GM19025 (cell line): ENCODE measurements around the gene ZDHHC14.
"Not testable (repeated sequence)": the region's sequence is repeated elsewhere in the genome, so short reads cannot be mapped to it uniquely, and the experiment has no call there.

Source experiments
- ATAC-seq: cut with Tn5 transposase; IDR thresholded peaks from one replicate; pipeline ENCODE4 v1.9.1; 2021; ENCODE audit warnings: mild to moderate bottlenecking, low read depth, moderate library complexity; ENCODE audit not compliant: unreplicated experiment

Gene ZDHHC14

DNA sequence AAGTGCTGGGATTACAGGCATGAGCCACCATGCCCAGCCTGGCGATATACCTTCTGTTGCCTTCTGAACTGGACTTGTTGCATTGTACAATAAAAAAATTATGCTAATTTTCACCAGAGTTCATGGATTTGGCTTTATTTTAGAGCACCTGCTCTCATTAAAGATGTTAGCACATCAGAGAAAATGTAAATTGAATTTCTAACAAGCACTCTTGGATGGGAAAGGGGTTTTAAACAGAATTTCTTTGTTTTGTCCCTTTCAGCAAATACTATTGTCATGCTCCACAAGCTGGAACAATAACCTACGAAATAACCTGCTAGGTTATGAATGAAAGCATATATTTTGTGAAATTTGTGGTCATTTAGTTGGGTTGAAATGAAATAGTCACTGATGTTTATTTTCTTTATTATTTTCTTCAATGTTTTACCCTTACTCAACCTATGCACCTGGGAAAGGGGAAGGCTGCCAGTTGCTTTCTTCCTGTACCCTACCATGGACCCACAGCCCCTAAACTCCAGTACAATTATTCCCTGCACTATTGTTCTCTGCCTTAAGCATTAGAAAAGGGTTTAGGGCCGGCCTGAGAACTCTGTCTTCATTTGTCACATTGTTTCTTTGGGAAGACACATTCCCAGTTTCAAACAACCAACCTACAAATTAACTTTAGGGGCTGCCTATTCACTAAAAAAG is 22.2 kb downstream of the ZDHHC14 start:
- no peak for ATAC-seq

GRCh38 chr6:157403686-157404051 is 22.7 kb downstream of the ZDHHC14 start:
- ATAC-seq: no peak

DNA sequence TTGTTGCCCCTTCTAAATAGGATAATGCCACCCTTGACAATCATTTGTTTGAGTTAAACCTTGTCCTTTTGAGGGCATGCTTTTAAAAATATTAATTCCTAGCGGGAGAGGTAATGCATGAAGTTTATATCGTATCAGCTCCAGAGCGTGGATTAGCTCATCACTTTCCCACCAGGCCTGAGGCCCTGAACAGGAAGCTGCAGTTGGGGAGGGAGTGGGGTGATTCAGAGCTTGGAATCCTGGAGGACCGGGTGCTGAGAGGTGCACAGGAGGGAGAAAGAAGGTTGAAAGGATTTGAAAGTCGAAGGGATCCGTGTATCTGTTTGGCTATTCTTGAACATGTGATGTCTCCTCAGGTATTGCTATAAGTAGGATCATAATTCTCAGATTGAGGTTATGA is 25.0 kb downstream of the ZDHHC14 start:
- ATAC-seq: no peak

- no peak for ATAC-seq
Observed at GRCh38 chr6:157406661-157407060, 25.7 kb downstream of the ZDHHC14 start.

DNA sequence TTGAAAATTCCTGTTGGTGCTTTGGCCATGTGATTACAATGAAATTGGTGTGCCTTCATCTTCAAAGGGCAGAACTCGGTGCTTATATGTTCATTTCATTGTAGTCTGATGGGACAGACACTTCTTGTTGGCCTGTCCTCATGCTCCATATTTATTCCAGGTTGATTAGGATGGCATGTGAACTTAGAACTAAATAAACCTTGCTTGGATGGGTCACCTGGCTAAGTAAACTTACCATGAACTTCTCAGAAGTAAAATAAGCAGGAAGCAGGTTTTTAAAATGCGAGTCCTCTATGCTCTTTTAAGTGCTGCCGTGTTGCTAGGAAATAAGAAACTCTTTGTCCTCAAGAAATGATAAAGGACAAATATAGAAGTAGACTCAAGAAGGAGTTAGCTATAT is 26.7 kb downstream of the ZDHHC14 start:
- no peak for ATAC-seq

- ATAC-seq: not testable (repeated sequence)
Observed at GRCh38 chr6:157408427-157408826, 27.4 kb downstream of the ZDHHC14 start.

DNA sequence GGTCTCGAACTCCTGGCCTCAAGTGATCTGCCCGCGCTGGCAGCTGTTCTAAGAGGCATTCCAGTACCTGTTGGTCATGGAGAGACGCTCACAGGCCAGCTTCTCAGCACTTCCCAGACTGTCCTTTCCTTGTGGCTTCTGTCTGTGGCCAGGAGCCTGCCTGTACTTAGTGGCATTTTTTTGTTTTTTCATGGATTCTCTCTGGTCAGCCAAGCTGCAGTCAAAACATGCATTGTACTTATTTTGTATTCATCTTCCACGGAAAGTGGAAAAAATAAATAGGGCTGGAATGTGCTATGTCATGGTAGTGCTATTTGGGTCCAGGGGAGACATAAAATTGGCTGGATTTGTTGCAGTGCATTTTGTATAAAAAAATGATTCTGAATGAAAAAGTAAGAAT is 29.1 kb downstream of the ZDHHC14 start:
- no peak for ATAC-seq

DNA sequence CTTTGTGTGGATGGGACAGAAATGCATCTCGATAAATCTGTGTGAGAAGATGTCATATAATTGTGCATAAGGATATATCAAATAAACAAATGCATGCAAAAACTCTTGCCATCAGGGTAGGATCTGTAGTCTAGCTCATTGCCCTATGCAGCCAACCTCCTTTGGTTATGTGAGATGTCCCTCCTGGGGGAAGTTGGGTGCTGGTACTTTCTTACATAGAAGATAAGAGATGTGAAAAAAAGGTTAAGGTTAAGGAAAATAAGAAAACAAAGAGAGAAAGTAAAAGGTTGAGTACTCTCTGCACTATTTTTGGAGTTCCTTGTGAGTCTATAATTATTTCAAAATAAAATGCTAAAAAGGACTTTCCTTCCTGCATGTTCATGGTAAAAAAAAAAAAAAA is 30.4 kb downstream of the ZDHHC14 start:
- ATAC-seq: no peak

GRCh38 chr6:157412791-157413190 is 31.8 kb downstream of the ZDHHC14 start:
- ATAC-seq: no peak

DNA sequence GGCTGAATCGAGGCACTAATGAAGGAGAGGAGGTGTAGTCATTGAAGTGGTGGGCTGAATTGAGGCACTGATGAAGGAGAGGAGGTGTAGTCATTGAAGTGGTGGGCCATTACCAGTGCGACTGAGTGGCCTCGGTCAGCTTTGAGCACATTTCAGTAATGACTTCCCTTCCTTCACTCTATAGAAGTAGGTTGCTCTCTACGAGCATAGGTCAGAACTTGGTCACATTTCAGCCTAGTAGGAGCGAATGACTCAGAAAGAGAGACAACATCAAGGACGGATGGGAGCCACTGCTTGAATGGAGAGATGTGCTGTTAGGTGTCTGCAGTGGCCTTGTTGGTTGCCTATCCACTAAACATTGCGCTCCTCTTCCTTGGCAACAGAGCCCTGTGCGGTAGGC is 39.5 kb downstream of the ZDHHC14 start:
- no peak for ATAC-seq

GRCh38 chr6:157424491-157425020 is 43.6 kb downstream of the ZDHHC14 start:
- no peak for ATAC-seq

- ATAC-seq: no peak
Observed at GRCh38 chr6:157427969-157428368, 47.0 kb downstream of the ZDHHC14 start.

GRCh38 chr6:157428427-157429202 is 47.6 kb downstream of the ZDHHC14 start:
- ATAC-seq: no peak

- no peak for ATAC-seq
Observed at GRCh38 chr6:157429248-157429647, 48.3 kb downstream of the ZDHHC14 start.

DNA sequence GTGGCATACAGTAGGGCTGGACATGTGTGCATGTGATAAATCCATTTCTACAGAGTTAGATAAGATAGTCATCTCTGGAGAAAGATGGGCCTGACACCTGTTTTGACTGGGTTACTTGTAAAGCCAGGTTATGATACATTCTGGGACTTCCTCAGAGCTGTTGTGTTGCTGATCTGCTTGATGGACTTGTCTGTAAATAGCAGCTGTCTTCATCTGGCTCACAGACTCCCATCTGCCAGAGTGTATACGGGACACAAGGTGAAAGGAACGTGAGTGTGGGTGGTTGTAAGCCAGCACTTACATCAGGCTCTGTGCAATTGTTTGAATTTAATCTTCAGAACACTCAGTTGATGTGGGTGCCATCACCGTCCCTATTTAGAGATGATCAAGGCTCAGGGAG is 49.8 kb downstream of the ZDHHC14 start:
- no peak for ATAC-seq

DNA sequence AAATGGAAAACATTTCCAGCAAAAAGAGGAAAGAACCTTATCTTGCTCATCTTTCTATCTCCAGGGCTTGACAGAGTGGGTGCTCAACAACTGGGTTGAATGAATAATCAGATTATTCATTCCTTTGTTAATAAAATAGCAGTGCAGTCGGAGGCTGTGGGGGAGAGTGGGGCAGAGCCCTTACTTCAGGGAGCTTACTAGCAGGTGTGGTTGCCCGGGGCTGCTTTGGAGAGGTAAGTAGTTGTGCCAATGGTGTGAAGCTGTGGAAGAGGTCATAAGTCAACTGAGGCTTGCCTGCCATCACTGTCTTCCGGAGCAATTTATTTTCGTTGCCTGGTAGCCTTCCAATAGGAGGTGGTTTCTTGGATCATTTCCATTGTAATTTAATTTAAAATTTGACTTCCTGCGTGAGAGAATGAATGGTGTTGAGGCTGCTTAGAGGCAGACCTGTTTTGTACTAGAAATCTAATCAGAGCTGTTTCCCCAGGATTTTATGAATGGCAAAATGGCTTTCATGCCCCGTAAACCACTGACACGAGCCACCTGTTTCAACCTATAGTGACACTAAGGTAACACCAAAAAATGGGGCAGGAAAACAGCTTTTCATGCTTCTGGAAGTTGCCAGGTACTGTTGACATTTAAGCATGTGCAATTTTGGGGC is 51.4 kb downstream of the ZDHHC14 start:
- no peak for ATAC-seq

DNA sequence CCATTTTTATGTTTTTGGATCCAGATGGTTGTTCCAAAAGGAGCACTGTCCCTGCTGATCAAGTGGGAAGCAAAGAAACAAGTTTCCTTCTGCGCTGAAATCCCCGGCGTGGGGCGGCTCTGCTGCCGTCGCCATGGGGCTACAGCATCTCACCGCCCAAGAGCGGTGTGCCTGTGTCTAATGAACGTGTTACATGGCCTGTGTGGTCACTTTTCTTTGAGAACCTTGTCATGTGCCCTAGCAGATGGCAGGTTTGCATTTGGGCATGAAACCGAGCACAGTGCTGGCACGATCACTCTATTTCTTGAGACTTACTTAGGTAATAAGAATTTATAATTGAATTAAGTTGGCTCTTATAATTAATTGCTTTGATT is 51.9 kb downstream of the ZDHHC14 start:
- no peak for ATAC-seq

DNA sequence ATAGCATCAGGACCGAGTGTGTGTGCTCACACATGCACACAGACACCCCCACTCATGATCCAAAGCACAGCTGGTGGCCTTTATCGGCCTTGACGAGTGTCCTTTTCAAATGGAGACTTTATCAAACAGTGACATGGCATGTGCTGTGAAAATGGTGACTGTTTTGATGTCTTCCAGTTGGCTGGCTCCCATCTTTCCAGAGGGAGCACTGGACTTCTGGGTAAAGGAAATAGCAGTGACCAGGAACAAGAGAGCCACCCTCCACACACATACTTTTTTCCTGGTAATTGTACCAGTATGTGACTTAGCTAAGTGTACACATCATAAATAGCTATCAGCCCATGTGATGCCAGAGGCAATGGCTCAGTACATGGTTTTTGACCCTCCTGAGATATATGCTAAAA is 52.7 kb downstream of the ZDHHC14 start:
- ATAC-seq: no peak

DNA sequence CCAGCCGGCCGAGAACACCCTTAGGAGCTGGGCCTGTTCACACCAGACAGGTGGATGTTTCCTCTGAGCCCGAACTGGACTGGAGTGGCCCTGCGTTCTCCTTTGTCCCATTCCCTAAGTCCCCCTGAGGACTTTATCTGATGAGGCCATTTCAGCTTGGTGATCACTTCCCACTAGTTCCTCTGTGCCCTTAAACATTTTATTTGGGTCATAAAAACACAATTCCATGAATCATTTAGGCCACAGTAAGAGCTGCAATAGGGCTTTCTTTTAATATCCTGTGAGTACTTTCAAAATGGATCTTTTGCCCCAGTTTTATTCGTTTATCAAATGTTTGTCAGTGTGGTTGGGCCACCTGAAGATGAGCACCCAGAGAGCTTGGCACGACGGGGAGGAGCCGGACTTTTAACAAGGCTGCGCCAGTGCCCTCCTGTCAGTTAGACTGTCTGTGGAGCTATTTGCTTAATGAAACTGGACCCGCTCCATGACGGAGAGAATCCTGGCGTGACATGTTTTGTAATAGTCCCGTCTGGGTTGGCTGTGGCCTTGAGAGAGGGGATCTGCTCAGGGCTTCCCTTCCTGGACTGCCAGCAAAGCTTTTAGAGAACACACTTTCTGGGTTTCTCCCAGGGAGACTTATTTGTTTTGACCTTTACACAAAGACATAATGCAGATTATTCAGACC is 53.5 kb downstream of the ZDHHC14 start:
- ATAC-seq: no peak

DNA sequence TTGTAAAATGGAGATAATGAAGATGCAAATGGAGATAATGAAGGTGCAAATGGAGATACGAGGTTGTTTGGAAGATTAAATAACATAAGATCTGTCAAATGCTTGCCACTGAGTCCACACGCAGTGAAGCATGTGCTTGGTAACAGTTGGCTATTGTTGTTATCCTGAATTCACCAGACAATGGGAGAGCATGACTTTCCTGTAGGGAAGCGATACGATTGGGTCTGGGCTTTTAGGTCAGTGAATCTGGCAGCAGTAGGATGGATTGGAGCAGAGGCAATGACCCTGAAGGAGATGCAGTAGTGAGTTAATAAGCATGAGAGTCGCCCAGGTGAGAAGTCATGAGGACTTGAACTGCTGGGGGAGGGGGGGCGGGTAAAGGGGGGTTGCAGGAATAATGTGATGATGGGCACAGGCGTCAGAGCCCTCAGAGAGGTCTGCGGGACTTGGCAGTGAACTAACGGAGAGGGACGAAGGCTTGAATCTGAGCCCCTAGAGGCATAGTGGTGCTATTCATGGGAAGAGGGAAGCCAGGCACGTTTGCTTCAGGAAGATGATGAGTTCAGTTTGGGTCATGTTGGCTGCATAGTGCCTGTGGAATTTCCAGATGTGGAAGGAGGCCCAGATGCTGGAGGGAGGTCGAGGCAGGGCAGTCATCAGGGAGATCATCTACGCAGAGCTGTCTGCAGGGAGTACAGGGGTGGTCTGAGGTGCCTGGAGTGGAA is 55.4 kb downstream of the ZDHHC14 start:
- no peak for ATAC-seq
